Cardiac fibroblast (primary cell): ENCODE data around the gene PDE8B.
A peak's percentile ranks its signal among the peaks of the same experiment; 100 is the strongest.

Experiments used
- DNase-seq, 2 donors: peaks; one replicate each; pipeline versions ENCODE4 v3.0.0 to v3.0.0-alpha.2; 2010; ENCODE audit warnings: low read depth in 2 of 2
- H3K4me3 ChIP-seq, 2 donors: replicated peaks in 1 of 2; 1 replicate in 1 of 2; 2 replicates in 1 of 2; pipeline ENCODE4 v1.5.1; 2011; ENCODE audit warnings: low read depth in 2 of 2, low read length in 2 of 2, mild to moderate bottlenecking in 2 of 2, moderate library complexity in 1 of 2
- TF ChIP-seq, protein P1 (sequence below): IDR thresholded peaks from one replicate; pipeline ENCODE4 v1.5.1; 2011; ENCODE audit warnings: low read depth, mild to moderate bottlenecking, low read length, inconsistent platforms

PDE8B gene

GRCh38 chr5:77177576-77177975 is 32.9 kb upstream of the PDE8B start:
- no peak for DNase-seq
- no peak overlapping the region for H3K4me3 ChIP-seq
- TF ChIP-seq, protein P1, sequence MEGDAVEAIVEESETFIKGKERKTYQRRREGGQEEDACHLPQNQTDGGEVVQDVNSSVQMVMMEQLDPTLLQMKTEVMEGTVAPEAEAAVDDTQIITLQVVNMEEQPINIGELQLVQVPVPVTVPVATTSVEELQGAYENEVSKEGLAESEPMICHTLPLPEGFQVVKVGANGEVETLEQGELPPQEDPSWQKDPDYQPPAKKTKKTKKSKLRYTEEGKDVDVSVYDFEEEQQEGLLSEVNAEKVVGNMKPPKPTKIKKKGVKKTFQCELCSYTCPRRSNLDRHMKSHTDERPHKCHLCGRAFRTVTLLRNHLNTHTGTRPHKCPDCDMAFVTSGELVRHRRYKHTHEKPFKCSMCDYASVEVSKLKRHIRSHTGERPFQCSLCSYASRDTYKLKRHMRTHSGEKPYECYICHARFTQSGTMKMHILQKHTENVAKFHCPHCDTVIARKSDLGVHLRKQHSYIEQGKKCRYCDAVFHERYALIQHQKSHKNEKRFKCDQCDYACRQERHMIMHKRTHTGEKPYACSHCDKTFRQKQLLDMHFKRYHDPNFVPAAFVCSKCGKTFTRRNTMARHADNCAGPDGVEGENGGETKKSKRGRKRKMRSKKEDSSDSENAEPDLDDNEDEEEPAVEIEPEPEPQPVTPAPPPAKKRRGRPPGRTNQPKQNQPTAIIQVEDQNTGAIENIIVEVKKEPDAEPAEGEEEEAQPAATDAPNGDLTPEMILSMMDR: no peak

DNA sequence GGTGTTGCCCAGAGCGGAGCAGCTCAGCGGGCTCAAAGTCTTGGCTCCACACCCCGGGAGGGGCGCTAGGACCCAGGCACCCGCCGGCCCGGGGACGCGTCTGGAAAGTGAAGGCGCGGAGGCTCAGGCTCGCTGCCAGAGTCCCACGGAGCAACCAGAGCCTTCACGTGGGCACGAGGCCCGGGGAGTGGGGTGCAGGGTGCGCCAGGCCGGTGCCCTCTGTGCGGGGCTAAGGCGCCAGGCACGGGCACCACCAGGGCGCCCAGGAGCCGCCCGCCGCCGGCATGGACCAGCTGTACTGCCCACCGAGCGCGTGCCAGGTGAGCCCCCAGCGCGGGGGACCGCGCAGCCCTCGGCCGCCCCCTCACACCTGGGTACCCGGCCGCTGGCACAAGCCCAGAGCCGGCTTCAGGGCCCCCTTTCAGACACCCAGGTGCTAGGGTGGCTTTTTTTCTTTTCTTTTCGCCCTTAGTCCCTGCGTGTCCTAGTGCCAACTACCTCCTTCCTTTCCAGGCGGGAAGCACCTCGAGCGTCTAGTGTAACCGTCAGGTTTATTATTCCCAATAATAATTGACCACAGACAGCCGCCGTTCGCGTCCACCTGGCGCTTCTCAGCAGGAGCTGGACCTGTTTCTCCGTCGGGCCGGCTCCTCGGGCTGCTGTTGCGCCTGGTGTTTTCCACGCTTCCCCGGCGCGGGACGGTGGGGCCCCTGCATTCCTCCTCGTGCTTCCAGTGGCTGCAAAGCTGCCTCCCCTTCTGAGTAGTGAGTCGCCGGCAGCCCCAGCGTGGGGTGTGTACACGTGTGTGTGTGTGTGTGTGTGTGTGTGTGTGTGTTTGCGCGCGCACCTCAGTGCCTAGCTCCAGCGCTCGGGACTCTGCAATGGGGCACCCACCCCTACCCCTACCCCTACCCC is 30.1 kb upstream of the PDE8B start:
- peak overlapping the region in 1 of 2 donors; percentile 22 for H3K4me3 ChIP-seq
- no peak for DNase-seq
- TF ChIP-seq, protein P1: no peak

- TF ChIP-seq, protein P1: no peak
- no peak overlapping the region for H3K4me3 ChIP-seq
- DNase-seq: no peak
These were observed 29.3 kb upstream of the PDE8B start for GRCh38 chr5:77181173-77181572.

DNA sequence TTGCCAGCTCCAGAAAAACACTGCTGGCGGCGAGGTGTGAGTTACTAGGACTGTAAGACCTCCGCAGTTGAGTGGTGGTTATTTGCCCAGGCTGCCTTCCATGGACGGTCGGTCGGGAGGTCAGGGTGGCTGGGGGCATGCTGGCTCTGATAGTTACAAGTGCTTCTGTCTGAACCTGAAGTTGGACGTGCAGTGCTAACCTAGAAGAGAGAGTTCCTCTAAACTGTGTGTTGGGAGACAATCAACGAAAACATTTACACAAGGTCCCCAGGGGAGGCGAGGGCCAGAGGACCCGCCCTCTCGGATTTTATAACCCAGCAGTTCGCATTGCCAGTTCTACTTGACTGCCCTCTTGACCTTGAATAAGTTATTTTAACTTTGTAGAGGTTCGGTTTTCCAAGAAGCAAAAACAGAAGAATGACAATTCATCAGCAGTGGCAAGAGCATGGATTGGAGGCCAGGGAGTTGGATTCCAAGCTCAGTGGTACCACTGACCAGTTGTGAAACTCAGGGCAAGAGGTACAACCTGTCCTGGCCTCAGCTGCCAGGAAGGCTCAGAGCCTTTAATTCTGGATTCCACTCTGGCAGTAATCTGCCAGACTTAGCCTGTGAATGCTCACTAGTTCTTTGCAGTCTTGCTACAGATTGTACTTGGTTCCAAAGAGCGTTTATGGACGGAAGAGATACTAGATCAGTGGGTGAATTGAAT is 28.7 kb upstream of the PDE8B start:
- TF ChIP-seq, protein P1: no peak
- no peak for DNase-seq
- H3K4me3 ChIP-seq: no peak overlapping the region

DNA sequence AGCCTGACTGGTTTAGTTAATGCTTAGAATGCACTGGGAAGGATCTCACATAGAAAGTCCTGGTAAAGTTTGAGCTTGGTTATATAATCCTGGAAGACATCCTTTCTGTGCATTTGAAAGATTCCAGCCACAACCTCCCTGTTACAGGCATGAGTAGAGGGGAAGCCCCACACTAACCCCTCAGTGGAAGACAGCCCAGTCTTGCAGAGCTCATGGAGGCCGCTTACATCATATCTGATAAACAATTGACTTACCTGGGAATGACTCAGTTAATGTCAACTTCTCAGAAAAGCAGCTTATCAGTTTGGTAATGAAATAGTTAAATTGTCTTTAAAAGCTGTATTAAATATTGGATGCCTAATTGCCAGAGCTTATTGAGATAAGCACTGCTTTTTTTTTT is 28.1 kb upstream of the PDE8B start:
- no peak for DNase-seq

GRCh38 chr5:77186652-77187370 is 23.7 kb upstream of the PDE8B start:
- no peak overlapping the region for H3K4me3 ChIP-seq
- TF ChIP-seq, protein P1: no peak
- DNase-seq: no peak

More for the DNA sequence above, 28.1 kb upstream of the PDE8B start:
- H3K4me3 ChIP-seq: no peak overlapping the region
- TF ChIP-seq, protein P1: no peak
